ENCODE measurements around the gene ADAMTS18.

ADAMTS18 gene

DNA sequence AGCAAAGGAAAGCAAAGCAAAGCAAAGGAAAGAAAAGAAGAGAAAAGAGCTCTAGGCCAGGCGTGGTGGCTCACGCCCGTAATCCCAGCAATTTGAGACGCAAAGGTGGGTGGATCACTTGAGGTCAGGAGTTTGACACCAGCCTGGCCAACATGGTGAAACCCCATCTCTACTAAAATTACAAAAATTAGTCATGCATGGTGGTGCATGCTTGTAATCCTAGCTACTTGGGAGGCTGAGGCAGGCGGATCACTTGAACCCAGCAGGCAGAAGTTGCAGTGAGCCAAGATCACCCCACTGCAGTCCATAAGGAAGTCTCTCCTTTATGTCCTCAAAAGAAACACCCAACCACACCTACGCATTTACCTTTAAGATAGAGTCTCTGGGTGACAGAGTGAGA, 70.1 kb downstream of the ADAMTS18 start:
- Histone ChIP-seq H3K4me3 (replicated peaks; ENCODE audit: insufficient read depth, low read length) (no peak overlapping the region), H3K27me3 (ENCODE audit: insufficient read depth, poor library complexity, severe bottlenecking) (peaks cover 2% of the 10 kb centered on the region), H3K27ac (replicated peaks) (no peak overlapping the region)
- DNase-seq (ENCODE audit: low read depth in 1 of 2, low spot score in 1 of 2), result no peak
- TF ChIP-seq SPI1 (IDR thresholded peaks at IDR 0.05; ENCODE audit: borderline replicate concordance, low read depth), result no peak
- TF ChIP-seq, protein P1, sequence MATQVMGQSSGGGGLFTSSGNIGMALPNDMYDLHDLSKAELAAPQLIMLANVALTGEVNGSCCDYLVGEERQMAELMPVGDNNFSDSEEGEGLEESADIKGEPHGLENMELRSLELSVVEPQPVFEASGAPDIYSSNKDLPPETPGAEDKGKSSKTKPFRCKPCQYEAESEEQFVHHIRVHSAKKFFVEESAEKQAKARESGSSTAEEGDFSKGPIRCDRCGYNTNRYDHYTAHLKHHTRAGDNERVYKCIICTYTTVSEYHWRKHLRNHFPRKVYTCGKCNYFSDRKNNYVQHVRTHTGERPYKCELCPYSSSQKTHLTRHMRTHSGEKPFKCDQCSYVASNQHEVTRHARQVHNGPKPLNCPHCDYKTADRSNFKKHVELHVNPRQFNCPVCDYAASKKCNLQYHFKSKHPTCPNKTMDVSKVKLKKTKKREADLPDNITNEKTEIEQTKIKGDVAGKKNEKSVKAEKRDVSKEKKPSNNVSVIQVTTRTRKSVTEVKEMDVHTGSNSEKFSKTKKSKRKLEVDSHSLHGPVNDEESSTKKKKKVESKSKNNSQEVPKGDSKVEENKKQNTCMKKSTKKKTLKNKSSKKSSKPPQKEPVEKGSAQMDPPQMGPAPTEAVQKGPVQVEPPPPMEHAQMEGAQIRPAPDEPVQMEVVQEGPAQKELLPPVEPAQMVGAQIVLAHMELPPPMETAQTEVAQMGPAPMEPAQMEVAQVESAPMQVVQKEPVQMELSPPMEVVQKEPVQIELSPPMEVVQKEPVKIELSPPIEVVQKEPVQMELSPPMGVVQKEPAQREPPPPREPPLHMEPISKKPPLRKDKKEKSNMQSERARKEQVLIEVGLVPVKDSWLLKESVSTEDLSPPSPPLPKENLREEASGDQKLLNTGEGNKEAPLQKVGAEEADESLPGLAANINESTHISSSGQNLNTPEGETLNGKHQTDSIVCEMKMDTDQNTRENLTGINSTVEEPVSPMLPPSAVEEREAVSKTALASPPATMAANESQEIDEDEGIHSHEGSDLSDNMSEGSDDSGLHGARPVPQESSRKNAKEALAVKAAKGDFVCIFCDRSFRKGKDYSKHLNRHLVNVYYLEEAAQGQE (IDR thresholded peaks at IDR 0.05; ENCODE audit: insufficient replicate concordance, low read depth), result no peak
- TF ChIP-seq, protein P2, sequence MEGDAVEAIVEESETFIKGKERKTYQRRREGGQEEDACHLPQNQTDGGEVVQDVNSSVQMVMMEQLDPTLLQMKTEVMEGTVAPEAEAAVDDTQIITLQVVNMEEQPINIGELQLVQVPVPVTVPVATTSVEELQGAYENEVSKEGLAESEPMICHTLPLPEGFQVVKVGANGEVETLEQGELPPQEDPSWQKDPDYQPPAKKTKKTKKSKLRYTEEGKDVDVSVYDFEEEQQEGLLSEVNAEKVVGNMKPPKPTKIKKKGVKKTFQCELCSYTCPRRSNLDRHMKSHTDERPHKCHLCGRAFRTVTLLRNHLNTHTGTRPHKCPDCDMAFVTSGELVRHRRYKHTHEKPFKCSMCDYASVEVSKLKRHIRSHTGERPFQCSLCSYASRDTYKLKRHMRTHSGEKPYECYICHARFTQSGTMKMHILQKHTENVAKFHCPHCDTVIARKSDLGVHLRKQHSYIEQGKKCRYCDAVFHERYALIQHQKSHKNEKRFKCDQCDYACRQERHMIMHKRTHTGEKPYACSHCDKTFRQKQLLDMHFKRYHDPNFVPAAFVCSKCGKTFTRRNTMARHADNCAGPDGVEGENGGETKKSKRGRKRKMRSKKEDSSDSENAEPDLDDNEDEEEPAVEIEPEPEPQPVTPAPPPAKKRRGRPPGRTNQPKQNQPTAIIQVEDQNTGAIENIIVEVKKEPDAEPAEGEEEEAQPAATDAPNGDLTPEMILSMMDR (IDR thresholded peaks at IDR 0.05; ENCODE audit: insufficient read depth, low read length), result no peak
- TF ChIP-seq POLR2AphosphoS5 (IDR thresholded peaks at IDR 0.05; ENCODE audit: low read depth), result no peak
- no peak for TF ChIP-seq GABPA (IDR thresholded peaks at IDR 0.05; ENCODE audit: low read depth)

DNA sequence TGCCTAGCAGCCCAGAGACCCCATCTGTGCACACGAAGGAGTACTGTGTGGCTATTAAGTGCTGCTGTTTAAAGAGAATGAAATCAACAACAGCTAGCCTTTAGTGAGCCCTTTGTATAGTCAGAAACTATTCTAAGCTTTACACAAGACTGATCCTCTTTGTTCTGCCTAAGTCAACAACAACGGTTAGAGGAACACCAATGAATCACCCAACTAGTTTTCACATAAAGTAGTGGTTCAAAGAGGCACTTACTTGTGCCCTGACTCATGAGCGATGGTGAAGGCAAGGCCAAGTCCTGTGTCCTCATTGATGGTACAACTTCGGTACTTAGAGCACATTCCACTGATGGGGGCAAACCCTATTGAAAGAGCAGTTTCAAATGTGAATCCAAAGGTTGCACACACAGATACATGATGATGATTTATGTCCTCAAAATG, 75.8 kb downstream of the ADAMTS18 start:
- Histone ChIP-seq H3K27ac (replicated peaks) (no peak overlapping the region), H3K4me3 (replicated peaks; ENCODE audit: insufficient read depth, low read length) (no peak overlapping the region), H3K27me3 (ENCODE audit: insufficient read depth, poor library complexity, severe bottlenecking) (peaks cover 2% of the 10 kb centered on the region)
- no peak for DNase-seq (ENCODE audit: low read depth in 1 of 2, low spot score in 1 of 2)
- TF ChIP-seq, protein P2 (IDR thresholded peaks at IDR 0.05; ENCODE audit: insufficient read depth, low read length), result no peak
- TF ChIP-seq GABPA (IDR thresholded peaks at IDR 0.05; ENCODE audit: low read depth) (no peak), POLR2AphosphoS5 (IDR thresholded peaks at IDR 0.05; ENCODE audit: low read depth) (no peak), SPI1 (IDR thresholded peaks at IDR 0.05; ENCODE audit: borderline replicate concordance, low read depth) (no peak)
- TF ChIP-seq, protein P1 (IDR thresholded peaks at IDR 0.05; ENCODE audit: insufficient replicate concordance, low read depth), result no peak

DNA sequence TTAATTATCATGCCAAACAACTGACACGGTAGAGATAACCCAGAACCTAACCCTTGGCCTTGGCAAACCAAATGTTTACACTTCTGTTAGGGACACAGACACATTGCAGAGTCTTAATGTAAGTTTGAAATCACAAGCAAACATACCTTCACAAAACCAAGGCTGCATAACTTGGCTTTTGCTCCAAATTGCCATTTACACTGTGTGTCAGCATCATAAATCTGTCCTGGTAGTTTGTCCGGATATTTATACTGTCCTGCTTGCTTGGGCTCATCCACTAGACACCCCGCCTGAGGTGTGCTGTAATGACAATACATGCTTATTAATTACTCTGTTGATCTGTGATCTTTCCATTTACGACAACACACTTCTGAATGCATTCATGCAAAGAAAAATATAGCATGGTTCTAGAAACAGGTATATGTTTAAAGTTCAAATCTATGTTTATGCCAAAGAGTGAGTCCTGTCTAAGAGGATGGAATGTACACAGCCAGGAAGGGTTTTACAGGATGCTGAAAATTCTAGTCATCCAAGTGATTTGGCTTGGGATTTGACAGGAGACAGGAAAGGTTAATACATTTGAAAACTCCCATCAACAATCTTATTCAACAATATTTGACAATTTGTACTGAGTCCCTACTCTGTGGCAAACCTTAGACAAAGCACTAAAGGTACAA, 81.1 kb downstream of the ADAMTS18 start:
- TF ChIP-seq POLR2AphosphoS5 (IDR thresholded peaks at IDR 0.05; ENCODE audit: low read depth) (no peak), SPI1 (IDR thresholded peaks at IDR 0.05; ENCODE audit: borderline replicate concordance, low read depth) (no peak), GABPA (IDR thresholded peaks at IDR 0.05; ENCODE audit: low read depth) (no peak)
- TF ChIP-seq, protein P1 (IDR thresholded peaks at IDR 0.05; ENCODE audit: insufficient replicate concordance, low read depth), result no peak
- TF ChIP-seq, protein P2 (IDR thresholded peaks at IDR 0.05; ENCODE audit: insufficient read depth, low read length), result no peak
- Histone ChIP-seq H3K4me3 (replicated peaks; ENCODE audit: insufficient read depth, low read length) (no peak overlapping the region), H3K27me3 (ENCODE audit: insufficient read depth, poor library complexity, severe bottlenecking) (no peaks in the 10 kb centered on the region), H3K27ac (replicated peaks) (no peak overlapping the region)
- DNase-seq (ENCODE audit: low read depth in 1 of 2, low spot score in 1 of 2), result no peak
